H1 (cell line): ENCODE results near the gene CALCR. TPM values are rescaled to one million over a fixed set of nuclear protein-coding genes. Genes with fewer than 3 reads are reported as not detected.
A peak's percentile ranks its signal among the peaks of the same experiment; 100 is the strongest.

Experiments
- CTCF ChIA-PET: fragments of 300-600 bp; sonication (Branson Sonifier 250); formaldehyde crosslinking; loops from one replicate; lab custom pipeline; 2021; ENCODE audit not compliant: partially characterized antibody; lab: Charles Lee
- POLR2A ChIA-PET: fragments of 300-600 bp; sonication (Branson Sonifier 250); formaldehyde crosslinking; loops from one replicate; lab custom pipeline; 2021; ENCODE audit warnings: inconsistent platforms; ENCODE audit not compliant: partially characterized antibody; lab: Charles Lee
- DNase-seq, 2 experiments: peaks; one replicate each; pipeline versions ENCODE4 v3.0.0 to v3.0.0-alpha.2; 2010 to 2022; ENCODE audit warnings: low spot score in 2 of 2, low read depth in 1 of 2, mixed read lengths in 1 of 2
- FAIRE-seq: peaks from 2 replicates; lab custom pipeline; 2011; peaks lifted over from hg19 to GRCh38; lab: Jason Lieb, UNC
- H2AFZ ChIP-seq: 2 replicates; pipeline ENCODE4 v1.8.1; 2012; ENCODE audit warnings: low read length, inconsistent platforms
- H2AK5ac ChIP-seq: 2 replicates; pipeline ENCODE4 v1.6.1; 2013; ENCODE audit warnings: low read depth, low read length
- H2BK120ac ChIP-seq: replicated peaks from 2 replicates; pipeline ENCODE3; 2013; ENCODE audit warnings: low read depth, low read length, inconsistent platforms
- H2BK12ac ChIP-seq: 2 replicates; pipeline ENCODE4 v1.6.1; 2013; ENCODE audit warnings: low read depth, low read length
- H2BK15ac ChIP-seq: 2 replicates; pipeline ENCODE4 v1.6.1; 2013; ENCODE audit warnings: low read length
- H2BK20ac ChIP-seq: 2 replicates; pipeline ENCODE4 v1.6.1; 2013; ENCODE audit warnings: low read length
- H2BK5ac ChIP-seq: 2 replicates; pipeline ENCODE4 v1.6.1; 2013; ENCODE audit warnings: low read depth, low read length
- H3K14ac ChIP-seq: 2 replicates; pipeline ENCODE4 v1.6.1; 2013; ENCODE audit warnings: inconsistent platforms; ENCODE audit not compliant: insufficient read length
- H3K18ac ChIP-seq: 2 replicates; pipeline ENCODE4 v1.6.1; 2013; ENCODE audit warnings: low read length; ENCODE audit errors: extremely low read depth
- H3K23ac ChIP-seq: 2 replicates; pipeline ENCODE4 v1.6.1; 2013; ENCODE audit warnings: inconsistent platforms; ENCODE audit not compliant: insufficient read length
- H3K23me2 ChIP-seq: 2 replicates; pipeline ENCODE4 v1.6.1; 2013; ENCODE audit warnings: low read depth, low read length
- H3K27ac ChIP-seq: 2 replicates; pipeline ENCODE4 v1.6.1; 2011; ENCODE audit warnings: low read depth, low read length, inconsistent platforms
- H3K27me3 ChIP-seq, 4 experiments: replicated peaks in 1 of 4; 1 replicate in 1 of 4; 2 replicates in 3 of 4; pipeline versions ENCODE4 v1.6.1 to v1.8.1; 2011 to 2013; ENCODE audit warnings: low read length in 3 of 4, mild to moderate bottlenecking in 3 of 4, inconsistent platforms in 2 of 4, mixed read lengths in 2 of 4, moderate library complexity in 1 of 4; ENCODE audit not compliant: control insufficient read depth in 3 of 4, insufficient read depth in 3 of 4; ENCODE audit errors: extremely low read depth in 1 of 4
- H3K36me3 ChIP-seq, 4 experiments: 2 replicates each; pipeline versions ENCODE4 v1.6.1 to v1.8.1; 2011 to 2013; ENCODE audit warnings: mild to moderate bottlenecking in 4 of 4, low read length in 3 of 4, moderate library complexity in 2 of 4, control low read depth in 1 of 4, inconsistent platforms in 1 of 4; ENCODE audit not compliant: insufficient read depth in 4 of 4, control insufficient read depth in 2 of 4
- H3K4ac ChIP-seq: replicated peaks from 2 replicates; pipeline ENCODE3; 2013; ENCODE audit warnings: low read length, low read depth, mixed read lengths, inconsistent platforms; ENCODE audit not compliant: insufficient read length
- H3K4me1 ChIP-seq, 4 experiments: replicated peaks in 1 of 4; 1 replicate in 1 of 4; 2 replicates in 3 of 4; pipeline versions ENCODE4 v1.6.1 to v1.8.1; 2011 to 2013; ENCODE audit warnings: low read length in 3 of 4, inconsistent platforms in 2 of 4, mixed read lengths in 1 of 4; ENCODE audit not compliant: insufficient read depth in 4 of 4, control insufficient read depth in 3 of 4
- H3K4me2 ChIP-seq, 2 experiments: 2 replicates each; pipeline versions ENCODE4 v1.6.1 to v1.8.1; 2011 to 2013; ENCODE audit warnings: low read depth in 2 of 2, low read length in 2 of 2, control low read depth in 1 of 2, inconsistent platforms in 1 of 2, mild to moderate bottlenecking in 1 of 2; ENCODE audit not compliant: insufficient read depth in 1 of 2
- H3K4me3 ChIP-seq, 4 experiments: fragments of 200-600, 300-600 bp in 1 of 4; sonication (generic), shearing (Covaris generic), sonication (Bioruptor Twin) in 1 of 4; 2 replicates each; pipeline versions ENCODE4 v1.5.1 to v1.8.1; 2011 to 2016; ENCODE audit warnings: low read length in 4 of 4, low read depth in 3 of 4, control low read depth in 2 of 4, inconsistent platforms in 2 of 4, mild to moderate bottlenecking in 2 of 4, mixed read lengths in 1 of 4, moderate library complexity in 1 of 4; ENCODE audit not compliant: insufficient read depth in 2 of 4; ENCODE audit errors: extremely low read depth in 1 of 4
- H3K56ac ChIP-seq: replicated peaks from 2 replicates; pipeline ENCODE3; 2013; ENCODE audit warnings: low read depth, mild to moderate bottlenecking, mixed read lengths, low read length, inconsistent platforms; ENCODE audit not compliant: insufficient read length
- H3K79me1 ChIP-seq: 2 replicates; pipeline ENCODE4 v1.6.1; 2013; ENCODE audit warnings: low read depth, low read length, control low read depth
- H3K79me2 ChIP-seq, 2 experiments: 2 replicates each; pipeline versions ENCODE4 v1.6.1 to v1.8.1; 2012 to 2013; ENCODE audit warnings: low read length in 2 of 2, mild to moderate bottlenecking in 2 of 2, inconsistent platforms in 1 of 2; ENCODE audit not compliant: insufficient read depth in 2 of 2, control insufficient read depth in 1 of 2
- H3K9ac ChIP-seq, 4 experiments: replicated peaks in 1 of 4; 1 replicate in 1 of 4; 2 replicates in 3 of 4; pipeline versions ENCODE4 v1.6.1 to v1.8.1; 2011 to 2013; ENCODE audit warnings: low read depth in 3 of 4, low read length in 3 of 4, control low read depth in 2 of 4, mild to moderate bottlenecking in 2 of 4, moderate library complexity in 2 of 4, inconsistent platforms in 1 of 4; ENCODE audit errors: extremely low read depth in 1 of 4
- H3K9me3 ChIP-seq, 2 experiments: 2 replicates each; pipeline versions ENCODE4 v1.6.1 to v1.8.1; 2012 to 2013; ENCODE audit warnings: mild to moderate bottlenecking in 2 of 2, moderate library complexity in 2 of 2, control low read depth in 1 of 2, inconsistent platforms in 1 of 2, low read depth in 1 of 2, low read length in 1 of 2, mixed read lengths in 1 of 2; ENCODE audit not compliant: insufficient read depth in 2 of 2
- H4K20me1 ChIP-seq, 2 experiments: replicated peaks in 1 of 2; 2 replicates each; pipeline versions ENCODE3 to v1.8.1; 2011 to 2013; ENCODE audit warnings: inconsistent platforms in 2 of 2, low read length in 2 of 2, mild to moderate bottlenecking in 1 of 2; ENCODE audit not compliant: insufficient read depth in 2 of 2, control insufficient read depth in 1 of 2
- H4K5ac ChIP-seq: 2 replicates; pipeline ENCODE4 v1.6.1; 2013; ENCODE audit warnings: low read length, low read depth, mixed read lengths, inconsistent platforms; ENCODE audit not compliant: insufficient read length
- H4K8ac ChIP-seq: 2 replicates; pipeline ENCODE4 v1.8.0; 2013; ENCODE audit warnings: mild to moderate bottlenecking, moderate library complexity, low read length, inconsistent platforms; ENCODE audit not compliant: insufficient read depth; ENCODE audit errors: extremely low read depth
- H4K91ac ChIP-seq: replicated peaks from 2 replicates; pipeline ENCODE3; 2013; ENCODE audit warnings: low read length, mixed read lengths, inconsistent platforms; ENCODE audit not compliant: insufficient read length
- CTCF ChIP-seq, 3 experiments: IDR thresholded peaks; 1 replicate in 2 of 3; 2 replicates in 1 of 3; pipeline versions ENCODE4 v1.5.1 to v1.6.1; 2011; ENCODE audit warnings: low read length in 3 of 3, mild to moderate bottlenecking in 3 of 3, inconsistent platforms in 2 of 3, low read depth in 1 of 3, moderate library complexity in 1 of 3; ENCODE audit not compliant: insufficient read depth in 1 of 3; ENCODE audit errors: control extremely low read depth in 1 of 3
- EP300 ChIP-seq, 2 experiments: IDR thresholded peaks; 1 replicate in 1 of 2; 2 replicates in 1 of 2; pipeline ENCODE4 v1.6.1; 2011 to 2012; ENCODE audit warnings: low read depth in 2 of 2, low read length in 2 of 2, mild to moderate bottlenecking in 2 of 2, borderline replicate concordance in 1 of 2, inconsistent platforms in 1 of 2, moderate library complexity in 1 of 2
- EZH2 ChIP-seq: fragments of 200-600 bp; sonication (generic); IDR thresholded peaks from 2 replicates; pipeline ENCODE4 v1.7.1; 2012; ENCODE audit warnings: low read depth, mild to moderate bottlenecking, moderate library complexity, low read length, inconsistent platforms; ENCODE audit not compliant: severe bottlenecking
- SUZ12 ChIP-seq: fragments of 200-600 bp; sonication (generic); IDR thresholded peaks from 2 replicates; pipeline ENCODE4 v1.6.1; 2012; ENCODE audit warnings: mild to moderate bottlenecking, inconsistent platforms, low read length, moderate library complexity, mixed read lengths
- WGBS, 2 experiments: shearing (Covaris generic) in 1 of 2; methylation state at CpG; one replicate each; pipeline versions ENCODE4 v1.1.6 to v1.1.7; 2013 to 2015; ENCODE audit warnings: low lambda C conversion rate in 2 of 2, mixed read lengths in 2 of 2, inconsistent platforms in 1 of 2, low coverage in 1 of 2, missing lambda C conversion rate in 1 of 2; ENCODE audit not compliant: insufficient replicate concordance in 2 of 2, insufficient coverage in 1 of 2, insufficient read length in 1 of 2; ENCODE audit errors: extremely low coverage in 1 of 2, missing lambda C conversion rate in 1 of 2; 5-methylcytosine and 5-hydroxymethylcytosine counted together
- polyA plus RNA-seq, 7 experiments: library from polyadenylated mRNA; depleted of rRNA in 3 of 7; stranded (reverse) in 5 of 7; unstranded in 2 of 7; fragments of >200 nt in 5 of 7; fragments of 200-250 nt in 2 of 7; gene quantifications; 1 replicate in 5 of 7; 2 replicates in 1 of 7; 4 replicates in 1 of 7; pipeline versions ENCODE4 v1.2.1 to v1.2.3, GENCODE V29; 2011 to 2013; ENCODE audit warnings: missing spikeins in 2 of 7, mixed read lengths in 2 of 7
- total RNA-seq: library from RNA; stranded (reverse); fragmentation: NEBNext Ultra II Directional; extraction: Animal tissue kit (Norgen Biotek cat#: 25700); gene quantifications from 2 replicates; pipeline ENCODE4 v1.2.1, GENCODE V29; 2021

Gene CALCR
- total and polyA plus RNA-seq, 2 of the 8 experiments (the other 6 are each of a cell fraction or from before 2014, with no cell fraction given), result 1.0 to 3.6 TPM

GRCh38 chr7:93575555-93576399, 1.3 kb upstream of the CALCR start:
- peak overlapping the region; percentile 86 for H2AFZ ChIP-seq
- no peak overlapping the region for H4K8ac ChIP-seq
- no peak for FAIRE-seq
- H3K79me1 ChIP-seq, result no peaks in the 10 kb centered on the region
- no peaks in the 10 kb centered on the region for H3K9me3 ChIP-seq
- H4K20me1 ChIP-seq, result no peaks in the 10 kb centered on the region
- no peaks in the 10 kb centered on the region for H3K36me3 ChIP-seq
- H3K79me2 ChIP-seq, result no peaks in the 10 kb centered on the region
- H2AK5ac ChIP-seq, result no peak overlapping the region
- DNase-seq, result peak in 1 of 2 experiments; percentile 59
- 0 out of 2 replicates have a peak overlapping the region, but pooled peaks have one; percentile 33 for H2BK15ac ChIP-seq
- H3K27me3 ChIP-seq, result peaks cover 15 to 45% (median 34%) of the 10 kb centered on the region in 4 experiments
- peak overlapping the region in 1 of 4 experiments; percentile 36; a peak in 2 of 7 replicates for H3K9ac ChIP-seq
- H2BK120ac ChIP-seq, result no peak overlapping the region
- H3K4ac ChIP-seq, result no peak overlapping the region
- H3K4me3 ChIP-seq, result peak overlapping the region; percentile 58 to 84 (median 76)
- POLR2A ChIA-PET, result interaction anchor here (0.8 to 1.2 kb wide), 2 partner anchors 16 to 64 kb away, joined by 3 read pairs; no protein-coding TSS in a partner anchor
- no peak overlapping the region for H4K5ac ChIP-seq
- peaks cover 14% of the 10 kb centered on the region for H3K23me2 ChIP-seq
- no peak overlapping the region for H3K27ac ChIP-seq
- H3K14ac ChIP-seq, result no peak overlapping the region
- H3K4me2 ChIP-seq, result peak overlapping the region; percentile 95 to 99
- H3K23ac ChIP-seq, result no peak overlapping the region
- 14% methylated on average over 21 of the region's 21 CpGs; no CpG with 5 or more reads in 1 of the 2 experiments for WGBS, 2 experiments
- H3K56ac ChIP-seq, result no peak overlapping the region
- CTCF ChIA-PET, result interaction anchor here (0.7 to 1.1 kb wide), 2 partner anchors 331 to 1514 kb away, joined by 3 read pairs; no protein-coding TSS in a partner anchor
- H3K4me1 ChIP-seq, result no peaks in the 10 kb centered on the region; a peak in 3 of 7 replicates
- no peak overlapping the region for H4K91ac ChIP-seq
- 0 out of 2 replicates have a peak overlapping the region, but pooled peaks have one; percentile 43 for H3K18ac ChIP-seq
- peak overlapping the region; percentile 68; the same call in 1 of the 2 replicates for H2BK12ac ChIP-seq
- no peak overlapping the region for H2BK20ac ChIP-seq
- no peak overlapping the region for H2BK5ac ChIP-seq
- TF ChIP-seq EP300 (IDR thresholded peaks at IDR 0.05; ENCODE audit: borderline replicate concordance in 1 of 2, low read depth in 2 of 2, low read length in 2 of 2) (no peak), SUZ12 (0 out of 2 replicates have a peak, but pooled peaks have one; percentile 4), CTCF (IDR thresholded peaks at IDR 0.05; ENCODE audit: control extremely low read depth in 1 of 3, insufficient read depth in 1 of 3, low read depth in 1 of 3, low read length in 3 of 3) (peak in 2 of 3 experiments; percentile 16 to 25; a peak in 2 of 4 replicates), EZH2 (peak; percentile 7)
